Stimulated activated CD4-positive, alpha-beta T cell treated with anti-CD3 and anti-CD28 coated beads, Interleukin-15, amount 100 ng/mL, for 24 hours (primary cell): ENCODE data around the gene RCBTB2.

ENCODE experiments used
- DNase-seq: peaks from one replicate; pipeline ENCODE4 v3.0.0-alpha.2; 2020

Gene RCBTB2

GRCh38 chr13:48443442-48444208 is 89.3 kb downstream of the RCBTB2 start:
- DNase-seq, result no peak
